Thyroid gland (tissue), 4 donors: ENCODE data around the gene KIAA0408. TPM values are rescaled to one million over a fixed set of nuclear protein-coding genes. Genes with fewer than 3 reads are reported as not detected.

ENCODE experiments used
- DNase-seq, 2 donors: peaks; one replicate each; pipeline ENCODE4 v3.0.0-alpha.2; 2019
- H3K27ac ChIP-seq, 3 donors: fragments of 200-600 bp; sonication (generic); 1 replicate in 2 of 3; 2 replicates in 1 of 3; pipeline ENCODE4 v1.5.1; 2016 to 2019; ENCODE audit warnings: mild to moderate bottlenecking in 1 of 3, moderate library complexity in 1 of 3
- H3K27me3 ChIP-seq: fragments of 200-600 bp; sonication (generic); one replicate; pipeline ENCODE4 v1.5.1; 2019
- H3K36me3 ChIP-seq, 2 donors: fragments of 200-600 bp; sonication (generic); one replicate each; pipeline ENCODE4 v1.5.1; 2016 to 2019
- H3K4me1 ChIP-seq, 2 donors: fragments of 200-600 bp; sonication (generic); one replicate each; pipeline ENCODE4 v1.5.1; 2017 to 2019
- H3K4me3 ChIP-seq, 3 donors: fragments of 200-600 bp; sonication (generic); replicated peaks in 1 of 3; 1 replicate in 2 of 3; 2 replicates in 1 of 3; pipeline ENCODE4 v1.5.1; 2016; ENCODE audit warnings: mild to moderate bottlenecking in 1 of 3
- H3K9me3 ChIP-seq: fragments of 200-600 bp; sonication (generic); one replicate; pipeline ENCODE4 v1.5.1; 2017
- CTCF ChIP-seq, 6 experiments: fragments of 200-600 bp in 3 of 6; fragments of 450-650 bp in 3 of 6; sonication (generic) in 3 of 6; IDR thresholded peaks; one replicate each; pipeline ENCODE4 v1.5.1; 2016 to 2019; ENCODE audit warnings: antibody characterized with exemption in 6 of 6, mild to moderate bottlenecking in 2 of 6, inconsistent platforms in 1 of 6, moderate library complexity in 1 of 6
- POLR2A ChIP-seq, 2 donors: fragments of 450-650 bp; IDR thresholded peaks; one replicate each; pipeline ENCODE4 v1.6.1; 2017; ENCODE audit warnings: antibody characterized with exemption in 2 of 2, mild to moderate bottlenecking in 2 of 2, moderate library complexity in 1 of 2
- WGBS, 2 donors: methylation state at CpG; one replicate each; pipeline ENCODE4 v1.1.5; 2017; 5-methylcytosine and 5-hydroxymethylcytosine counted together
- intact Hi-C: fragments of 100-400 bp; cut with DNase I; formaldehyde crosslinking; loops from one replicate; pipeline ENCODE4 v1.15.1; 2023
- total RNA-seq, 4 donors: library from RNA; depleted of rRNA; stranded (reverse); fragments of >200 nt; gene quantifications; one replicate each; pipeline ENCODE4 v1.2.3, GENCODE V29; 2016

KIAA0408 gene
- total RNA-seq, 4 donors from 2014 or later = 0.38 to 3.6 (median 1.7) TPM

- Histone ChIP-seq H3K36me3 (no peaks in the 10 kb centered on the region), H3K27ac (peak overlapping the region in 1 of 3 donors; percentile 20), H3K27me3 (no peaks in the 10 kb centered on the region), H3K4me3 (no peak overlapping the region), H3K4me1 (peaks cover 0 to 7% of the 10 kb centered on the region in 2 donors), H3K9me3 (no peaks in the 10 kb centered on the region)
- peak; percentile 50 to 84 (median 64) for TF ChIP-seq CTCF (IDR thresholded peaks at IDR 0.05)
- TF ChIP-seq POLR2A (IDR thresholded peaks at IDR 0.05) = no peak
- peak; percentile 67 to 68 for DNase-seq
- 35 to 44% methylated on average over 3 of the region's 3 CpGs for WGBS, 2 donors
- intact Hi-C loops = no loop called here
Measured at GRCh38 chr6:127464881-127465459, 5.8 kb upstream of the KIAA0408 start.

- Histone ChIP-seq H3K4me1 (peaks cover 0 to 7% of the 10 kb centered on the region in 2 donors), H3K4me3 (no peak overlapping the region), H3K27me3 (no peaks in the 10 kb centered on the region), H3K27ac (peak overlapping the region in 2 of 3 donors; percentile 7 to 20), H3K36me3 (no peaks in the 10 kb centered on the region), H3K9me3 (no peaks in the 10 kb centered on the region)
- intact Hi-C loops = no loop called here
- DNase-seq = no peak
- 32 to 54% methylated on average over 6 of the region's 6 CpGs for WGBS, 2 donors
- TF ChIP-seq POLR2A (IDR thresholded peaks at IDR 0.05) (no peak), CTCF (IDR thresholded peaks at IDR 0.05) (no peak)
Measured at GRCh38 chr6:127464161-127464880, 5.1 kb upstream of the KIAA0408 start.

GRCh38 chr6:127463056-127463455 is 3.9 kb upstream of the KIAA0408 start:
- intact Hi-C loops = no loop called here
- Histone ChIP-seq H3K27ac (no peak overlapping the region), H3K27me3 (no peaks in the 10 kb centered on the region), H3K4me3 (no peak overlapping the region), H3K4me1 (peaks cover 0 to 7% of the 10 kb centered on the region in 2 donors), H3K9me3 (no peaks in the 10 kb centered on the region), H3K36me3 (no peaks in the 10 kb centered on the region)
- TF ChIP-seq CTCF (IDR thresholded peaks at IDR 0.05) (no peak), POLR2A (IDR thresholded peaks at IDR 0.05) (no peak)
- 80 to 85% methylated on average over 5 of the region's 5 CpGs for WGBS, 2 donors
- no peak for DNase-seq

- Histone ChIP-seq H3K9me3 (no peaks in the 10 kb centered on the region), H3K4me3 (no peak overlapping the region), H3K4me1 (peaks cover 0 to 7% of the 10 kb centered on the region in 2 donors), H3K27ac (no peak overlapping the region), H3K36me3 (no peaks in the 10 kb centered on the region), H3K27me3 (no peaks in the 10 kb centered on the region)
- DNase-seq = no peak
- TF ChIP-seq POLR2A (IDR thresholded peaks at IDR 0.05) (no peak), CTCF (IDR thresholded peaks at IDR 0.05) (no peak)
- intact Hi-C loops = no loop called here
- 82 to 88% methylated on average over 2 of the region's 2 CpGs for WGBS, 2 donors
Measured at GRCh38 chr6:127462376-127462775, 3.2 kb upstream of the KIAA0408 start.

- Histone ChIP-seq H3K36me3 (no peaks in the 10 kb centered on the region), H3K27ac (no peak overlapping the region), H3K27me3 (no peaks in the 10 kb centered on the region), H3K9me3 (no peaks in the 10 kb centered on the region), H3K4me1 (peaks cover 0 to 7% of the 10 kb centered on the region in 2 donors), H3K4me3 (no peak overlapping the region)
- 86 to 87% methylated on average over 1 of the region's 1 CpG for WGBS, 2 donors
- intact Hi-C loops = no loop called here
- DNase-seq = no peak
- no peak for TF ChIP-seq CTCF (IDR thresholded peaks at IDR 0.05)
- no peak for TF ChIP-seq POLR2A (IDR thresholded peaks at IDR 0.05)
Measured at GRCh38 chr6:127460465-127460864, 1.3 kb upstream of the KIAA0408 start.
